BLaER1 (cell line): ENCODE data around the gene SOBP.

Source experiments
- H3K27ac ChIP-seq: shearing (Covaris generic); formaldehyde crosslinking; 2 replicates; pipeline ENCODE4 v1.8.1; 2022
- H3K27me3 ChIP-seq: shearing (Covaris generic); formaldehyde crosslinking; 2 replicates; pipeline ENCODE4 v1.8.1; 2022
- H3K36me3 ChIP-seq: shearing (Covaris generic); formaldehyde crosslinking; 2 replicates; pipeline ENCODE4 v1.8.1; 2022
- H3K4me1 ChIP-seq: shearing (Covaris generic); formaldehyde crosslinking; 2 replicates; pipeline ENCODE4 v1.8.1; 2022
- H3K4me2 ChIP-seq: shearing (Covaris generic); formaldehyde crosslinking; 2 replicates; pipeline ENCODE4 v1.8.1; 2022
- H3K4me3 ChIP-seq: shearing (Covaris generic); formaldehyde crosslinking; 2 replicates; pipeline ENCODE4 v1.8.1; 2022
- H3K9ac ChIP-seq: shearing (Covaris generic); formaldehyde crosslinking; 2 replicates; pipeline ENCODE4 v1.8.1; 2022
- H3K9me3 ChIP-seq: shearing (Covaris generic); formaldehyde crosslinking; 2 replicates; pipeline ENCODE4 v1.8.1; 2022
- H4K20me1 ChIP-seq: shearing (Covaris generic); formaldehyde crosslinking; 2 replicates; pipeline ENCODE4 v1.8.1; 2022
- Cebpa-rat ChIP-seq: shearing (Covaris generic); IDR thresholded peaks from 2 replicates; pipeline ENCODE4 v1.8.1; 2022

Gene SOBP

GRCh38 chr6:107598091-107598490, 108.2 kb downstream of the SOBP start:
- no peak overlapping the region for H3K9ac ChIP-seq
- H3K27ac ChIP-seq: no peak overlapping the region
- H3K4me2 ChIP-seq: no peak overlapping the region
- no peaks in the 10 kb centered on the region for H3K36me3 ChIP-seq
- H3K4me3 ChIP-seq: no peak overlapping the region
- no peaks in the 10 kb centered on the region for H3K27me3 ChIP-seq
- no peaks in the 10 kb centered on the region for H3K9me3 ChIP-seq
- no peaks in the 10 kb centered on the region for H4K20me1 ChIP-seq
- no peak for TF ChIP-seq Cebpa-rat
- H3K4me1 ChIP-seq: no peaks in the 10 kb centered on the region

DNA sequence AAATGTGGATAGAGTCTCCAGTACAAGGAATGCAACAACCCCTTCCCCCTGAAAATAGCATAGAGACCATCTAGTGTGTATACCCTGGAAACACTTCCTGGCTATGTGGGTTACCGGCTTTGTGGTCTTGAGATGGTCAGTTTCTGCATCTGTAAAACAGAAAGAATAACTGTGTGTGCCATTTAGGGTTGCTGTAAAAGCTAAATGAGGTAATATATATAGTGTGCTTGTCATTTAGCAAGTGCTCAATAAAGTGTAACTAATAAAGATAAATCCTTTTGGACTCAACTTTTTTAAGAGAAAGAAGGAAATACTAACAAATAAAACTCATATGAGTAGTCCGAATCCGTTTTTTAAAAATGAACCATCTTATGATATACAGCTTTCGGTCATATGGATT, 109.1 kb downstream of the SOBP start:
- no peaks in the 10 kb centered on the region for H3K36me3 ChIP-seq
- H3K4me1 ChIP-seq: no peaks in the 10 kb centered on the region
- H3K27ac ChIP-seq: no peak overlapping the region
- H3K9me3 ChIP-seq: no peaks in the 10 kb centered on the region
- no peaks in the 10 kb centered on the region for H4K20me1 ChIP-seq
- TF ChIP-seq Cebpa-rat: no peak
- H3K27me3 ChIP-seq: no peaks in the 10 kb centered on the region
- no peak overlapping the region for H3K4me3 ChIP-seq
- no peak overlapping the region for H3K4me2 ChIP-seq
- no peak overlapping the region for H3K9ac ChIP-seq

- Histone ChIP-seq H4K20me1 (no peaks in the 10 kb centered on the region), H3K9me3 (no peaks in the 10 kb centered on the region), H3K36me3 (no peaks in the 10 kb centered on the region), H3K27me3 (no peaks in the 10 kb centered on the region), H3K4me1 (no peaks in the 10 kb centered on the region), H3K9ac (no peak overlapping the region), H3K4me3 (no peak overlapping the region), H3K27ac (no peak overlapping the region), H3K4me2 (no peak overlapping the region)
- no peak for TF ChIP-seq Cebpa-rat
These were observed 110.2 kb downstream of the SOBP start for GRCh38 chr6:107600121-107600520.

DNA sequence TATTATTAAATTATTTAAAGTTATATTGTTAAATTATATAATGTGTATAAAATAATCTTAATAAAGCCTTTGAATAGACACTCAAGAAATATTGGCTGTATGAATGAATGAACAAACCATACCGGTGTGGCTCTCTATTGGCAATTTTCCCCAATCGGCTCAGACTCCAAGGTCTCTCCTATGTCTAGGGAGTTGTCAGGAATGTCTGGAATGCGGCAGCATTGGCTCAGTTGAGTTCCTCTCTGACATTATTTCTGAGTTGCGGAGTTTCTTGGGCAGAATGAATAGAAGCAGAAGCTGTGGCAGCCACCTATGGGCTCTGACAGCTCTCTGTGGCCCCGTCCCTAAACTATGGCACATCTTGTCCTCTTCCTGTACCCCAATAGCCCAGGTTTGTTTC, 111.0 kb downstream of the SOBP start:
- no peak overlapping the region for H3K9ac ChIP-seq
- H3K27ac ChIP-seq: no peak overlapping the region
- no peaks in the 10 kb centered on the region for H4K20me1 ChIP-seq
- H3K36me3 ChIP-seq: no peaks in the 10 kb centered on the region
- H3K4me3 ChIP-seq: no peak overlapping the region
- TF ChIP-seq Cebpa-rat: no peak
- no peaks in the 10 kb centered on the region for H3K4me1 ChIP-seq
- no peaks in the 10 kb centered on the region for H3K27me3 ChIP-seq
- H3K4me2 ChIP-seq: no peak overlapping the region
- H3K9me3 ChIP-seq: no peaks in the 10 kb centered on the region

DNA sequence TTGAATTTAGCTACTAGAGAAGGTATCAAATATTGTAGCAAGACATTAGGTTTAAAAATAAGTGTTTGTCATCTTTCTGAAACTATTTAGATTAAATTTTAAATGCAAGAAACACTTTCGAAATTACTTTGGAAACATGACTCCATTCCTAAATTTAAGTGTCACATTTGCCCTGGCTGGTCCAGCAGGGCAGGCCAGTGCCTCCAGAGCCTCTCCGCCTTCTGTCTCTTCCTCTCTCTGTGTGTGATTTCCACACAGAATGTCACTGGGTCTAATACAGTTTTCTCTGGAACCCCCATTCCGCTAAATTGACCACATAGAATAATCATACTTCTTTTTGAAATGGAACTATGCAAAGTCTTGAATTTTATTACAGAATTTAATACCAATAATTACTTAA, 111.5 kb downstream of the SOBP start:
- Histone ChIP-seq H3K27ac (no peak overlapping the region), H3K36me3 (no peaks in the 10 kb centered on the region), H3K9ac (no peak overlapping the region), H3K9me3 (no peaks in the 10 kb centered on the region), H3K4me3 (no peak overlapping the region), H3K27me3 (no peaks in the 10 kb centered on the region), H4K20me1 (no peaks in the 10 kb centered on the region), H3K4me2 (no peak overlapping the region), H3K4me1 (no peaks in the 10 kb centered on the region)
- no peak for TF ChIP-seq Cebpa-rat

DNA sequence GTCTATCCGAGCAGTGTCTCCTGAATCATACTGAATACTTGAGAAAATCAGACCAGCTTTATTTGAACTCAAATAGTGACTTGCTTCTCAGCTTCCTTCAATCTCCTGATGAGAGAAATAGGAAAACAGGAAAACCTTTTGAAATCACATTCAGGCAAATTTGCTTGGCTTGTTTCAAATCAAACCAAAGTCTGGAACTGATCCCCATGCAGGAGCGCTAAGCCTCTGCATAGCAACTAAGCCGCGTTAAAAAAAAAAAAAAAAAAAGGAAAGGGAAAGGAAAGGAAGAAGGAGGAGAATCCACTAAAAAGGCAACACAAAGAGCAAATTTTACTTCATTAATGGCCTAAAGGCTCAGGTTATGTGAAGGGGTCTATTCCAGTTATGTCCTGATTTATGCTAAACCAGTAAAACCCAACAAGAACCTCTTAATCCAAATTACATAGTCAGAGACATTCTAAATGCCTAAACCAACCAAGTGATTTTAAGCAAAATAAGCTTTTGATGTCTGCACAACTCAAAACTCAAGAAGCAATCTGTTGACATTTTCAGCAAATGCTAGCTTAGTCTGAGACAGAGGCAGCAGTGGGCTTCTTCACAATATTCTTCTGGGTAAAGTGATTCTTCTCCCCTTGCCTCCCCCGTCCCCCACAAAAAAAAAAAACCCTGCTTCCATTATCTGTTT, 112.5 kb downstream of the SOBP start:
- no peak overlapping the region for H3K4me3 ChIP-seq
- no peaks in the 10 kb centered on the region for H3K4me1 ChIP-seq
- H3K36me3 ChIP-seq: no peaks in the 10 kb centered on the region
- TF ChIP-seq Cebpa-rat: no peak
- no peak overlapping the region for H3K27ac ChIP-seq
- no peaks in the 10 kb centered on the region for H3K27me3 ChIP-seq
- no peaks in the 10 kb centered on the region for H4K20me1 ChIP-seq
- no peak overlapping the region for H3K4me2 ChIP-seq
- no peak overlapping the region for H3K9ac ChIP-seq
- no peaks in the 10 kb centered on the region for H3K9me3 ChIP-seq

GRCh38 chr6:107603006-107603370, 113.1 kb downstream of the SOBP start:
- no peaks in the 10 kb centered on the region for H3K27me3 ChIP-seq
- no peaks in the 10 kb centered on the region for H3K4me1 ChIP-seq
- H4K20me1 ChIP-seq: no peaks in the 10 kb centered on the region
- no peak overlapping the region for H3K4me2 ChIP-seq
- H3K36me3 ChIP-seq: no peaks in the 10 kb centered on the region
- no peak for TF ChIP-seq Cebpa-rat
- no peaks in the 10 kb centered on the region for H3K9me3 ChIP-seq
- H3K27ac ChIP-seq: no peak overlapping the region
- no peak overlapping the region for H3K4me3 ChIP-seq
- H3K9ac ChIP-seq: no peak overlapping the region

DNA sequence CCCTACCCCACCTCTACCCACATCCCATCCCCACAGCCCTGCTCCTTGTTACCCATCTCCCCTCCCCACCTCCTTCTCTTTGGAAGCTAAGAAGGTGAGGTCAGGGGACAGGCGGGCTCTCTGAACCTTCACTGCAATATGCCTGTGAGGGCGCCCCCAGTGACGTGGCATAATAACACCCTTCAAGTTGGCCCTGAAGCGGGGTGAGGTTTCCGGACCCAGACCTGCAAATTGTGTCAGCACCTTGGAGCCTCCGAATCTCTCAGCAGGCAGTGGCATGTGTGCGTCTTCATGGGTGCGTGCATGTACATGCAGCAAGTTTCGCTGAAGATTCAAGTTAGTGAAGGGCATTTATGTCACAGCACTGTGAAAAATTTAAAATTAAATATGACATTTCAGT, 114.6 kb downstream of the SOBP start:
- Histone ChIP-seq H3K9ac (no peak overlapping the region), H3K36me3 (no peaks in the 10 kb centered on the region), H3K27ac (no peak overlapping the region), H3K9me3 (no peaks in the 10 kb centered on the region), H3K4me3 (no peak overlapping the region), H4K20me1 (no peaks in the 10 kb centered on the region), H3K27me3 (no peaks in the 10 kb centered on the region), H3K4me1 (no peaks in the 10 kb centered on the region), H3K4me2 (no peak overlapping the region)
- TF ChIP-seq Cebpa-rat: no peak

DNA sequence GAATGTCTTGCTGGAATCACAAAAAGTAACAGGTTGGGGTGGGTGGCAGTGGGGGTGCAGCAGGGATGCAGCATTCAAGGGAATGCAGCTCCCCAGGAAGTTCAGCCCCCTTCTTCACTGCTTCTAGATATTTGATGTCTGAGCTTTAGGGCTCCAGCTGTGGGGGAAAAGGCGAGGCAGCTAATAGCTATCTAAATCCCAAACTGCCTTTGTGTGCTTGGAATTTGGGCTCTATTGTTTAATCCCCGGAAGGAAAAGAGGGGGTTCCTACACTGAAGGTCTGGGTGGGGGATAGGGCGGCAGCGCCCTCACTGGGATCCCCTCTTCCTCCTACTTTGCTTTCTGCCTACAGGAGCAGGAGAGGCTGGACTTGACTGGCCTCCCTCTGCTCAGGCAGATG, 116.5 kb downstream of the SOBP start:
- no peaks in the 10 kb centered on the region for H3K4me1 ChIP-seq
- H3K9ac ChIP-seq: no peak overlapping the region
- H3K4me2 ChIP-seq: no peak overlapping the region
- H3K9me3 ChIP-seq: no peaks in the 10 kb centered on the region
- TF ChIP-seq Cebpa-rat: no peak
- no peak overlapping the region for H3K4me3 ChIP-seq
- no peaks in the 10 kb centered on the region for H4K20me1 ChIP-seq
- H3K27me3 ChIP-seq: no peaks in the 10 kb centered on the region
- no peaks in the 10 kb centered on the region for H3K36me3 ChIP-seq
- H3K27ac ChIP-seq: no peak overlapping the region

GRCh38 chr6:107607116-107607515, 117.2 kb downstream of the SOBP start:
- Histone ChIP-seq H3K4me1 (no peaks in the 10 kb centered on the region), H3K36me3 (no peaks in the 10 kb centered on the region)

More at GRCh38 chr6:107607116-107607515, 117.2 kb downstream of the SOBP start:
- Histone ChIP-seq H3K27ac (no peak overlapping the region), H3K9me3 (no peaks in the 10 kb centered on the region), H3K4me3 (no peak overlapping the region), H4K20me1 (no peaks in the 10 kb centered on the region), H3K4me2 (no peak overlapping the region), H3K27me3 (no peaks in the 10 kb centered on the region), H3K9ac (no peak overlapping the region)
- no peak for TF ChIP-seq Cebpa-rat
